Large intestine (tissue), 3 donors: ENCODE results near the gene SENP1. TPM values are rescaled to one million over a fixed set of nuclear protein-coding genes. Genes with fewer than 3 reads are reported as not detected.

Source experiments
- DNase-seq, 2 donors: peaks; one replicate each; pipeline versions ENCODE4 v3.0.0 to v3.0.0-alpha.2; 2013
- H3K27ac ChIP-seq: one replicate; pipeline ENCODE4 v1.5.1; 2013; ENCODE audit warnings: low read length
- H3K27me3 ChIP-seq: 2 replicates; pipeline ENCODE4 v1.6.1; 2013; ENCODE audit warnings: low read length; ENCODE audit not compliant: control insufficient read depth, insufficient read depth
- H3K36me3 ChIP-seq: 2 replicates; pipeline ENCODE4 v1.6.1; 2013; ENCODE audit warnings: low read length; ENCODE audit not compliant: control insufficient read depth, insufficient read depth
- H3K4me1 ChIP-seq: one replicate; pipeline ENCODE4 v1.6.1; 2013; ENCODE audit warnings: low read length; ENCODE audit not compliant: control insufficient read depth, insufficient read depth
- H3K4me3 ChIP-seq: one replicate; pipeline ENCODE4 v1.5.1; 2013; ENCODE audit warnings: low read length
- H3K9me3 ChIP-seq: one replicate; pipeline ENCODE4 v1.6.1; 2013; ENCODE audit warnings: mild to moderate bottlenecking, low read depth, low read length, moderate library complexity; ENCODE audit not compliant: control insufficient read depth
- whole genome bisulfite sequencing: methylation state at CpG from one replicate; pipeline ENCODE4 v1.1.5; 2013; ENCODE audit warnings: low lambda C conversion rate; ENCODE audit not compliant: insufficient coverage; 5-methylcytosine and 5-hydroxymethylcytosine counted together
- polyA plus RNA-seq: library from polyadenylated mRNA; unstranded; fragments of 120-200 nt; gene quantifications from one replicate; pipeline ENCODE4 v1.2.1, GENCODE V29; 2013

SENP1 gene
- polyA plus RNA-seq, 1 donor = 11.9 TPM

DNA sequence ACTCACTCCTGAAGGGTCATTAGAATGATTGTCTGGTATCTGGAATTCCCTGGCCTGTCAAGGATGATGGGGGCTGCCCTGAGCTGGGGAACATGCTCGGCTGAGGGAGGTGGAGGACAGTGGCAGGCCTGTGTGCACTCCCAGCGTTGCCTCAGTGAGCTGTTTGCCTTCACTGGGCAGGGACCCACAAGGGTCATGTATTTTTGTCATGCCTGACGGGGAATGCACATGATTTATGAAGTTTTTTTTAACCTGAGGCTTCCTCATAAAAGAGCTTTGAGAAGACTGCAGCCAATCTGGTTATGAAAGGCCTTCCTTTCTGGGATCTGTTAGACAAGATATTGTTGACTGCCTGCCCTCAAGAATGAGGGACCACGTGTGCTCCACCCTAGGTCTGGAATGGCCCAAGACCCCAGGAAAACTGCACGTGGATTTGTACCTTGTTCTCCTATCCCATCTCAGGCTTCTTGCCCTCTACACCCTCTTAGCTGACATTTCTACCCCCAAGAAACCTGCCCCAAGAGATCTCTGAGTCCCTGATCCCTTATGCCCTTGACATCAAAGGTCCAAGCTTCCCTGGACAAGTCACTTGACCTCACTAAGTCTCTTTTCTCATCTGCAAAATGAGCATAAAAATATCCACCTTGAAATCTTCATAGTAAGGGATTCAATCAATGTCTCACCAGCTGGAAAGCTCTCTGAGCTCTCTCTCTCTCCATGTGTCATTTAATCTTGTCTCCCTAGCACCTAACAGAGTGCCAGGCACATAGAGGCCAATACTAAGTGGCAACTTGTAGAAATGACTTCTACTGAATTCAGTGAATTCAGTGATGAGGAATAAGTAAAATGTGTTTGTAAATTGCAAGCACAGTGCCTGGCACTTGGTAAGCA is 77.1 kb downstream of the SENP1 start:
- Histone ChIP-seq H3K4me3 (no peak overlapping the region), H3K27me3 (no peaks in the 10 kb centered on the region), H3K9me3 (no peaks in the 10 kb centered on the region), H3K36me3 (no peaks in the 10 kb centered on the region), H3K27ac (peak overlapping the region; percentile 87), H3K4me1 (peaks cover 58% of the 10 kb centered on the region)
- peak in 1 of 2 donors; percentile 42 for DNase-seq
- WGBS = no CpG with 5 or more reads among the region's 5 CpGs

DNA sequence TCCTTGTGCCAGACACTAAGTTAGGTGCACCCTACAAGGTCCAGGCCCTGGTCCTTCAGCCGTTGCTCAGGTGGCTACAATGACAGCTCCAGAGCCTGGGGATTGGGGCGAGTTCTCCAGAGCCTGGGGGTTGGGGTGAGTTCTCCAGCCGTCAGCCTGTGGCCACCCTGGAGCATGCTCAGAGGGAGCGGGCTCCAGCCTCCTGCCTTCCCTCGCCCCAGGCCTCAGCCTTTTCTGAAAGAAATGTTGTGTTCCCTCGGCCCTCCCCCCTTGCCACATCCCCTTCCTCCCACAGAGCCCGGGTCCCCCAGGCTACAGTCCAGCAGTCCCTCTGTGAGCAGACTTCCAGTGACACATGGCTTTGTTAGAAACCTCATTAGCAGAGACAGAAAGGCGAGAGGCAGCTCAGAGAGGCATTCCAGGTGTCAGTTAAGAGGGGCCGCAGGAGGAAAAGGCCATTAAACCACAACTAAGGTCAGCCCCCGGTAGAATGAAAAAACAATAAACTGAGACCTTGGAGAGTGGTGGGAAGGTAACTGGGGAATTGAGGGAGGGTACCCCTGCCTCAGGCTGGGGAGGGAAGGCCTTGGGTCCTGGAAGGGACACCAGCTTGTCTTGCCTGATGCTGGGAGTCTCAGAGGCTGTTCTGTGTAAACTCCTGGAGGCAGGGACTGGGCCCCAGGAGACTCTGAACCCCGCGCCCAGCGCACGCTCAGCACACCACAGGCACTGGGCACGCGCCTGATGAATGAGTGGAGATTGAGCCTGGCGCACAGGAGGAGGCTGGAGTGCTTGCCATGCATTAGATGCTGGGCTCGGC is 78.5 kb downstream of the SENP1 start:
- H3K4me3 ChIP-seq = no peak overlapping the region
- DNase-seq = peak; percentile 83 to 95
- H3K36me3 ChIP-seq = no peaks in the 10 kb centered on the region
- no CpG with 5 or more reads among the region's 18 CpGs for WGBS
- peaks cover 72% of the 10 kb centered on the region for H3K4me1 ChIP-seq
- H3K27me3 ChIP-seq = no peaks in the 10 kb centered on the region
- H3K27ac ChIP-seq = peak overlapping the region; percentile 87
- no peaks in the 10 kb centered on the region for H3K9me3 ChIP-seq

DNA sequence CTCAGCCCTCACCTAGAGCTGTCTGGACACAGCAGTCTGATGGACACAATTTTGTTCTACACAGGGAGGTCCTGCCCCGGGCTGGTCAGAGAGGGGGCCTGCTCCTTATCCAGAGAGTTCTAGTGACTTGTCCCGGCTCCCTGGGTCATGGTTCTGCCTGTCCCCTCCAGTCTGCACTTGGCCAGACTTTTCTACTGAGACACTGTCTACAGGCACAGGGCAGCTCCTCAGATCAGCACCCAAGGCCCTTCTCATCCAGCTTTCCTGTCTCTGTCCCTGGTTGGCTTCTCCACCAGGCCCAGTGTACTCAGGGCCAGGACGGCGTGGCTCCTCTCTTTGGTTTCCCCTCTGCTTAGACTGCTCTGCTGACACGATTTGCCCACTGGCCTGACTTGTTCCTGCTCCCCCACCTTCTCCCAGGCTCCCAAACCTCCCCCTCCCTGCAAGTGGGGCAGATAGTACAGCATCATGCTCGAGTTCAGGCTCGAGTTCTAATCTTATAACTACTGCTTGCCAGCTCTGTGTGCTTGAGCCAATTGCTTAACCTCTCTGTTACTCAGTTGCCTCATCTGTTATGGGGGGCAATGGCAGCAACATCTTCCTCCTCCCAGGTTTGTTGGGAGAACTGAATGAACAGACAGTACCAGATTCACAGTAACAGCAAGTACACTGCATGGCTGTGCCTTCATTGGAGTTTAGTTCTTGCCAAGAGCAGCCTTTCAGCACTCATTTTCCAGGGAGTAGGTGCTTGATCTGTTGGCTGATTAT is 79.6 kb downstream of the SENP1 start:
- DNase-seq = no peak
- whole genome bisulfite sequencing = no CpG with 5 or more reads among the region's 7 CpGs
- Histone ChIP-seq H3K4me3 (no peak overlapping the region), H3K27ac (no peak overlapping the region), H3K36me3 (no peaks in the 10 kb centered on the region), H3K27me3 (no peaks in the 10 kb centered on the region), H3K9me3 (no peaks in the 10 kb centered on the region), H3K4me1 (peaks cover 81% of the 10 kb centered on the region)

DNA sequence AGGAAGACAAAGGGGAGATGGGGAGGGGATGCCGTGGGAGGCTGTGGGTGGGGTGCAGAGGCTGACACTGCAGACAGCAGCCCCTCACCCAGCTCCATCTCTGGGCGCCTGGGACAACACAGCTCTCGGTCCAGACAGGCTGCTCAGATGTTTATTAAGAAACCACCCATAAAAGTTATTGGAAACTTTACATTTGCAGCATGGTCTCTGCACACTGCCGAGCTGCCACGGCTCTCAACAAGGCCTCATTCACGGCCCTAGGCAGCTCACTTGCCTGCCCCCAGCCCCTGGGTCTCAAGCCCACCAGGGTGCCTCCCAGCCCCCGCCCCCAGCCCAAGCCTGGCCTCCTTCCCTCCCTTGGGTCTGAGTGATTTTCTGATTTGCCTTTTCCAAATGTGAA is 80.6 kb downstream of the SENP1 start:
- WGBS = no CpG with 5 or more reads among the region's 7 CpGs
- Histone ChIP-seq H3K4me3 (no peak overlapping the region), H3K4me1 (peaks cover 73% of the 10 kb centered on the region), H3K27me3 (no peaks in the 10 kb centered on the region), H3K9me3 (no peaks in the 10 kb centered on the region), H3K36me3 (no peaks in the 10 kb centered on the region), H3K27ac (no peak overlapping the region)
- no peak for DNase-seq

DNA sequence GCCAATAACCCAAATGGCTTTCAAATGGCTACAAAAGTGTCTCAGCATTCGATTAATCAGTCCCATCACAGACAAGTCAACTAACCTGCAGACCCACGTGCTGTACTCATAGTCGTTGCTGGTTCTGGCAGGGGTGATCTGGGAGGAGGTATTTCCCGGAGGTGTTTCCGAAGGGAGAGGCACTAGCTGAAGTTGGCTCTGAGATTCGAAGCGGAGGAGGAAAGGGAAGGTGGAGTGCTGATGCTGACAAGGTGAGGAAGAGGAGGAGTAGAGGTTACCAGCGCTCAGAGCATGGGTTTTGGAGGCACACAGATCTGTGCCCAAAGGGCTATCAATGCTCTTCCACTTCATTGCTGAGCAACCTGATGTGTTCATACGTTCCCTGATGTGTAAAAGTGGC is 81.1 kb downstream of the SENP1 start:
- 80% methylated on average over 3 of the region's 9 CpGs for WGBS
- Histone ChIP-seq H3K4me1 (peaks cover 68% of the 10 kb centered on the region), H3K27ac (no peak overlapping the region), H3K4me3 (no peak overlapping the region), H3K9me3 (no peaks in the 10 kb centered on the region), H3K36me3 (no peaks in the 10 kb centered on the region), H3K27me3 (no peaks in the 10 kb centered on the region)
- DNase-seq = no peak

DNA sequence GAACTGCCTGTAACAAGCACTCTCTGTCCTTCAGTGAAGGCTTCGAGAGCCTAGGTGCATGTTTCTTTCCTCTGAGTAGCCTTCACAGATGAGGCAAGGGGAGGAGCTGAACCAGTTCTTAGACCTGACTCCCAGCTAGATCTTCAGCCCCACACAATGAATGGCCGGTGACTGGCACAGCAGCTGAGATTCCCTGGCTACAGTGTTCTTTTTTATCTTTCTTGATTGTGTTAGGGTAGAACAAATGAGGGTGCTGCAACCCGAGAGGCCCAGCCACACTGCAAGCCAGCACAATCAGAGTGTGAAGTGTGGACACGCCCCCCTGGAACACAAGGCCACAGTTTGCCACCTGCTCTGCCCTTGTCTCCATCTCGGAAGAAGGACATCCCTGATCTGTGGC is 82.5 kb downstream of the SENP1 start:
- peak overlapping the region; percentile 47 for H3K27ac ChIP-seq
- H3K4me1 ChIP-seq = peaks cover 55% of the 10 kb centered on the region
- WGBS = no CpG with 5 or more reads among the region's 5 CpGs
- H3K9me3 ChIP-seq = no peaks in the 10 kb centered on the region
- H3K36me3 ChIP-seq = no peaks in the 10 kb centered on the region
- no peak overlapping the region for H3K4me3 ChIP-seq
- peak; percentile 51 to 83 for DNase-seq
- H3K27me3 ChIP-seq = no peaks in the 10 kb centered on the region

DNA sequence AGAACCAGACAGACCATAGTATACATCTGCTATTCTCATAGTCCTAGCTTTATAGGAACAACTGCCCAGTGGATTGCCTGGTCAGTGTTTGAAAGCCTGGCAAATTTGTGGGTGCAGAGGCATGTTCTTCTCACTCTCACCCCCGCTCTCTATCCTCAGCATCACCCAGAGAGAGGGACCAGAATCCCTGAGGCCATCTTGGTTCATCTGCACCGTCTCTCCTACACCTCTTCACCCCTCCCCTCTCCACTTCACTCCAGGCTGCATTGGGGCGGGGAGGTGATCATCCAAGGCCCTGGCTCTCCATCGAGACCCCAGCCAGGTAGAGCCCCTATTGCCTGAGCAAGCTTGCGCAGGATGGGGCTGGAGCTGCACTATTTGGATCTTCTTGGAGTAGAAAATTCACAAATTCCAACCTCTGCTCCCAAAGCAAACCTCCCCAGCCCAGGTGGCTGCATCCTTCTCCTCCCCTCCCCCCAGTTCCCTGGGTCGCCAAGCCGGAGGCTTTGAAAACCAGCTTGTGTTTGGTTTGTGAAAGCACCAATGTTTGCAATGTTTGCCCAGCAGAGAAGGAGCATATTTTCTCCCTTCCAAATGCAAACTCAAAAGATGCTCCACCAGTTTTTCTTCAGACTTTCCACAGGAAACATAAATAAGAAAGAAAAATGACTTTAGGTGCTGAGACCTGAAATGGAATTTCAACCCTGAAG is 83.0 kb downstream of the SENP1 start:
- DNase-seq = no peak
- Histone ChIP-seq H3K27ac (peak overlapping the region; percentile 47), H3K9me3 (no peaks in the 10 kb centered on the region), H3K27me3 (no peaks in the 10 kb centered on the region), H3K4me1 (peaks cover 54% of the 10 kb centered on the region), H3K4me3 (no peak overlapping the region), H3K36me3 (no peaks in the 10 kb centered on the region)
- no CpG with 5 or more reads among the region's 7 CpGs for WGBS

DNA sequence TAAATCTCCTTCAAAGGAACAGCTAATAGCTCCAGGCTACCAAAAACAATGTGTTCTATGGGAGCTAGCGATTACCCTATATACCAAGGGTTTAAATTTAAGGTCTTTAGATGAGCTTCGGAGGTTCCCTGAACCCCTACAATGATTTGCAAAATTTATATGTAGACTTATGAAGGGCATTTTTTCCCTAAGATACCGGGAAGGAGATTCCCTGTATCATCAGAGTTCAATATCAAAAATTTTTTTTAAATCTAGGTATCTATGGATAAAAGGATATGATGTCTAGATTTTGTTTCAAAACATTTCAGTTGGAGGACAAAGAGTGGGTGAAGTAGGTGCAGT is 83.7 kb downstream of the SENP1 start:
- H3K27ac ChIP-seq = no peak overlapping the region
- H3K4me3 ChIP-seq = no peak overlapping the region
- peaks cover 54% of the 10 kb centered on the region for H3K4me1 ChIP-seq
- H3K9me3 ChIP-seq = no peaks in the 10 kb centered on the region
- DNase-seq = no peak
- no CpG with 5 or more reads among the region's 3 CpGs for WGBS
- no peaks in the 10 kb centered on the region for H3K36me3 ChIP-seq
- no peaks in the 10 kb centered on the region for H3K27me3 ChIP-seq

DNA sequence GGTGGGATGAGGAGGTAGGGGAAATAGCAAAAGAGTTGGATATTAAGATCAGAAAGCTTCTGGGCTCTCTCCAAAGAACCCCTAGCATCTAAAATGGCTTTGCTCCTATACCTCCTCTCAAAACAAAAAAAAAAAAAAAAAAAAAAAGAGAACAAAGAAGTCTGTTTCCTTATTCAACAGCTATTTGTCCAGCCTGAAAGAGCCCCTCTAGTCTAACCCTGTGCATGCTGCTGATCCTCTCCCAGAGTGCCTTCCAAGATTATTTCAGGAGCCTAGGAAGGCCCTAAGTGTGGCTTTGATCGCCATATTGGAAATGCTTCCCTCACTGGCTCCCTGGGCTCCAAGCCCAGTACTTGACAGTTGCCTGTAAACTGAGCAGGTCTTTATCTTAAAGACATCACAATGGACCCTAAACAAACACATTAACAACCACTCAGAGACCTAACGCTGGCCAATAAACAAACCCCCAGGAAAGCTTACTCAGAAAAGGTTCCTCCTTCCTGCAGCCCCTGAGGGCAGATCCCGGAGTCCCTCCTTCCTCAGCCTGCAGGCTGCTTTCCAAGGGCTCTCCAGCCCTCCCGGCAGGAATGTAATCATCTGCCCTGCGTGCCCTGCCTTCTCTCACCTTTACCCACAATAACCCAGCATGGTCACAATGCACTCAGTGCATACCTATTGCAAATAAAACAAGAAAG is 84.2 kb downstream of the SENP1 start:
- H3K27ac ChIP-seq = no peak overlapping the region
- WGBS = no CpG with 5 or more reads among the region's 5 CpGs
- no peak overlapping the region for H3K4me3 ChIP-seq
- H3K36me3 ChIP-seq = no peaks in the 10 kb centered on the region
- no peaks in the 10 kb centered on the region for H3K27me3 ChIP-seq
- DNase-seq = peak; percentile 71 to 82
- H3K9me3 ChIP-seq = no peaks in the 10 kb centered on the region
- peaks cover 54% of the 10 kb centered on the region for H3K4me1 ChIP-seq
